Sigmoid colon (tissue), 4 donors: ENCODE measurements around the gene LRRC2.

Experiments
- EP300 ChIP-seq, 4 donors: sonication (generic); formaldehyde crosslinking; IDR thresholded peaks; one replicate each; pipeline ENCODE4 v1.6.1; 2017; ENCODE audit warnings: antibody characterized with exemption in 4 of 4
- POLR2A ChIP-seq, 2 donors: fragments of 450-650 bp; IDR thresholded peaks; one replicate each; pipeline ENCODE4 v1.6.1; 2016; ENCODE audit warnings: antibody characterized with exemption in 2 of 2, mild to moderate bottlenecking in 2 of 2, moderate library complexity in 2 of 2
- POLR2AphosphoS5 ChIP-seq, 4 donors: sonication (generic); formaldehyde crosslinking; IDR thresholded peaks; one replicate each; pipeline ENCODE4 v1.6.1; 2017; ENCODE audit warnings: antibody characterized with exemption in 4 of 4
- TF ChIP-seq, protein P1 (sequence below), 4 experiments: fragments of 450-650 bp in 3 of 4; fragments of 200-600 bp in 1 of 4; IDR thresholded peaks; one replicate each; pipeline ENCODE4 v1.5.1; 2016 to 2019; ENCODE audit warnings: antibody characterized with exemption in 4 of 4, mild to moderate bottlenecking in 3 of 4, moderate library complexity in 2 of 4

DNA sequence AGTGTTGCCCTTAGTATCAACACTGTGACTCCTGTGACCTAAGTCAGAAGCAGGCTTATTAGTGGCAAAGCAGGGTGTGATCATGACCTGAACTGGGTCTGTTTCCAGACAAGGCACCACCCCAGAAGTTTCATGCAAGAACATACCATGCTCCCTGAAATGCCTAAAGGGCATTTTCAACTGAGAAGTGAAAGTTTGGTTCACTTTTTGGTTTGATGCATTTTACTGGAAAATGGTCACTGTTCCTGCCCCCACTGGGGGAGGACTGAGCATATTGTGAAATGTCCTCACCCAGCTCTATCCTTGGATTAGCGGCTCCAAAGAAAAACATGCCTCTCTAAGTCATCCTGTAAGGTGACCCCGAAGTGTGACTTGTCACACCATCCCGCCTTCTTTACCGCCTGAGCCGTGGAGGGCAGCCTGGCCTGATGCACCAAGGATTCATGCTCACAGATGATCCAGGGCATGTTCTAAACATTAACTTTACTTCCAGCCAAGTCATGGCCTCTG lies 43.2 kb upstream of the LRRC2 start:
- TF ChIP-seq, protein P1, sequence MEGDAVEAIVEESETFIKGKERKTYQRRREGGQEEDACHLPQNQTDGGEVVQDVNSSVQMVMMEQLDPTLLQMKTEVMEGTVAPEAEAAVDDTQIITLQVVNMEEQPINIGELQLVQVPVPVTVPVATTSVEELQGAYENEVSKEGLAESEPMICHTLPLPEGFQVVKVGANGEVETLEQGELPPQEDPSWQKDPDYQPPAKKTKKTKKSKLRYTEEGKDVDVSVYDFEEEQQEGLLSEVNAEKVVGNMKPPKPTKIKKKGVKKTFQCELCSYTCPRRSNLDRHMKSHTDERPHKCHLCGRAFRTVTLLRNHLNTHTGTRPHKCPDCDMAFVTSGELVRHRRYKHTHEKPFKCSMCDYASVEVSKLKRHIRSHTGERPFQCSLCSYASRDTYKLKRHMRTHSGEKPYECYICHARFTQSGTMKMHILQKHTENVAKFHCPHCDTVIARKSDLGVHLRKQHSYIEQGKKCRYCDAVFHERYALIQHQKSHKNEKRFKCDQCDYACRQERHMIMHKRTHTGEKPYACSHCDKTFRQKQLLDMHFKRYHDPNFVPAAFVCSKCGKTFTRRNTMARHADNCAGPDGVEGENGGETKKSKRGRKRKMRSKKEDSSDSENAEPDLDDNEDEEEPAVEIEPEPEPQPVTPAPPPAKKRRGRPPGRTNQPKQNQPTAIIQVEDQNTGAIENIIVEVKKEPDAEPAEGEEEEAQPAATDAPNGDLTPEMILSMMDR (IDR thresholded peaks at IDR 0.05): no peak
- TF ChIP-seq POLR2A (IDR thresholded peaks at IDR 0.05) (no peak), EP300 (IDR thresholded peaks at IDR 0.05) (no peak), POLR2AphosphoS5 (IDR thresholded peaks at IDR 0.05) (no peak)
